HG02943 (cell line): ENCODE data around the gene ZNF224.
"Not testable (repeated sequence)": the region's sequence is repeated elsewhere in the genome, so short reads cannot be mapped to it uniquely, and the experiment has no call there.

Experiments
- ATAC-seq: cut with Tn5 transposase; IDR thresholded peaks from one replicate; pipeline ENCODE4 v1.9.1; 2021; ENCODE audit warnings: mild to moderate bottlenecking, low read depth, moderate library complexity; ENCODE audit not compliant: unreplicated experiment

Gene ZNF224

DNA sequence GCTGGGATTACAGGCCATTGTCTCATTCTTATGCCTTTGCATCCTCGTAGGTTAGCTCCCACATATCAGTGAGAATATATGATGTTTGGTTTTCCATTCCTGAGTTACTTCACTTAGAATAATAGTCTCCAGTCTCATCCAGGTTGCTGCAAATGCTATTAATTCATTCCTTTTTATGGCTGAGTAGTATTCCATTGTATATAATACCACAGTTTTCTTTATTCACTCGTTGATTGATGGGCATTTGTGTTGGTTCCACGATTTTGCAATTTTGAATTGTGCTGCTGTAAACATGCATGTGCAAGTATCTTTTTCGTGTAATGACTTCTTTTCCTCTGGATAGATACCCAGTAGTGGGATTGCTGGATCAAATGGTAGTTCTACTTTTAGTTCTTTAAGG, 27.0 kb downstream of the ZNF224 start:
- ATAC-seq = not testable (repeated sequence)

DNA sequence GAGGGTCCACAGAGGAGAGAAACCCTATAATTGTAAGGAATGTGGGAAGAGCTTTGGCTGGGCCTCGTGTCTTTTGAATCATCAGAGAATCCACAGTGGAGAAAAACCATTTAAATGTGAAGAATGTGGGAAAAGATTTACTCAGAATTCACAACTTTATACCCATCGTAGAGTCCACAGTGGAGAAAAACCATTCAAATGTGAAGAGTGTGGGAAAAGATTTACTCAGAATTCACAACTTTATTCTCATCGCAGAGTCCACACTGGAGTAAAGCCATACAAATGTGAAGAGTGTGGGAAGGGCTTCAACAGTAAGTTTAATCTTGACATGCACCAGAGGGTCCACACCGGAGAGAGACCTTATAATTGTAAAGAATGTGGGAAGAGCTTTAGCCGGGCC, 37.8 kb downstream of the ZNF224 start:
- ATAC-seq = no peak

DNA sequence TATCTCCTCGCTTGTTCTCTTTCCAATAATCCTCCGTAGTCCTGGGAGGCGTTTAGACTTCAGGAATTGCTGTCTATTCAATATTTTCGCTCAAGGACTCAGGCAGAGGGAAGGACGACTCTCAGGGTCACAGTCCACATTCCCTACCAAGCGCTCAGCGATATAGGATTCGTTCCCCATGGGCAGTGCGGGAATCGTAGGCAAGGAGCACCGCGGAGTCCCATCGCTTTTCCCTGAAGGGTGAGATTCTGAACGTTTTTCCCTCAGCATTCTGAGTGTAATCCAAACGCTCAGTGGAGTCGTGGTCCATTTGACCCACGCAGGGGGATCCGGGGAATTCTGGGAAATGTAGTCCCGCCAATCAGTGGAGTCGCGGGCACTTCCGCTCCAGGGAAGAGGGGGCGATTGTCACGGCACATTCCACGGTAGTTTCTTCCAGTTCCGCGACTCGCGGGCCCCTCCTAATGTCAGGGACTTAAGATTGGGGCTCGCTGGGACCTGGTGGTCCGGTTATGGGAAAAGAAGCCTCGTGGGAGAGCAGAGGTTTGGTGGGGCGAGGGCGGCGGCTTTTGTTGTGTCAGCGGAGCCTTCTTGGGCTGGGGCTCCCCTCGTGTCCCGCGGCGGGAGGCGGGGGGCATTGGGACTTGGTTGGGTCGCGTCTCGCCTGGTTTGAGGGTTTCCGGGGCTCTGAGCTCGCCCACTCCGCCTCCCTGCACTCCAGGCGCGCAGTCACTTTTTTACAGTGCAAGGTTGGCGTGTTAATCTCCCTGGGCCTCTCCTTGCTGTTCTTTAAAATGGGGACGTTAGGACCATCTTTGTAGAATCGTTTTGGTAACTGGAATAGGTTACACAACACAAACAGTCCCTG, 47.3 kb downstream of the ZNF224 start, which contains the start of gene ZNF234:
Gene ZNF234, plus strand, starts transcription at position 364 of the 868 bp plus-strand sequence. CDS start 3,079 bp downstream, outside the sequence.
- ATAC-seq = no peak

DNA sequence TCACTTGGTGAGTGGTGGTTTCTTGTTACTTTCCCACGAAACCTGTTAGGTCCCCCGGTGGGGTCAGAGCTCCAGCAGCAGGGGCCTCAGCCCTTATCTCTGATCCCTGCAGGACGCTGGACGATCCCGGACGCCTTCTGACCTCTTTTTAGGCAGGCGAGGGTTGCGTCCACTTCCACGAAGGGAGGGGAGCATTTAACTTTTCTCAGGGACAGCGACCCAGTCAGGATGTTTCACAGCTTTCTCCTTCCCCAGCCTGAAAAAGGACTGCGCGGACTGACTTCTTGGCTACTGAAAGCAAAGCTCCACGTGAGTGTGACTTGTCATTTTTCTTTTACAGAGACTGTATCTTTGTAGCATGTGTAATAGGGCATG, 47.9 kb downstream of the ZNF224 start:
- no peak for ATAC-seq

DNA sequence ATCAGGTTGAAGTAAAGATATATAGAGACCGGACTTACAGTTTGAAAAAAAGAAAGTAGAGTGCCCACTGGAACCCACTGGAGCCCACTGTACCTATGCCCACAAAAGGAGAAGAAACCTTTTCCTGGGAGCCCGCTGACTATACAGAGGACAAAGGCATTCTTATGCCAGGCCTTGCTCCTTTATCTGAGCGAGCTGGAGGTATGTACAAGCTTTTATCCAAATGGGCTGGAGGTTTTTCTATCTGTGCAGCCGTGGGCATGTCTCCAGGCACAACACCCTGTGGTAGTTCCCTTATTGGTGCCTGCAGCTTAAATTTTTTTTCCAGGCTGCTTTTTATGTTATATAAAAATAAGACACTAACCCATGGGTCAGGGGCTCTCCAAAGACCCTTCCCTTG, 55.6 kb downstream of the ZNF224 start:
- no peak for ATAC-seq

DNA sequence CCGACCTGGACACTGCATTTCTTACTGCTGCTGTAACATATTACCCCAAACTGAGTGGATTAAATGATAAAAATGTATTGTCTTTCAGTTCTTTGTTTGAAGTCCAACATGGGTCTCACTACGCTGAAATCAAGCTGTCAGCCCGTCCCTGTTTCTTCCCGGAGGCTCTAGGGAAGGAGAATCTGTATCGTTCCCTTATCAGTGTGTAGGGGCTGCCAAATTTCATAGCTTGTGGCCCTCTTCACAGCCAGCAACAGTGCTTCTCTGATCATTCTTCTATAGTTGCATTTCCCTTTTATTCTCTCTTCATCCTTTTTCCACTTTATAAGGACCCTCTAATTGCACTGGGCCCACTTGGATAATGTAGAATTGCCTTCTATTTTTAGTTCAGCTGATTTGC, 57.3 kb downstream of the ZNF224 start:
- no peak for ATAC-seq

DNA sequence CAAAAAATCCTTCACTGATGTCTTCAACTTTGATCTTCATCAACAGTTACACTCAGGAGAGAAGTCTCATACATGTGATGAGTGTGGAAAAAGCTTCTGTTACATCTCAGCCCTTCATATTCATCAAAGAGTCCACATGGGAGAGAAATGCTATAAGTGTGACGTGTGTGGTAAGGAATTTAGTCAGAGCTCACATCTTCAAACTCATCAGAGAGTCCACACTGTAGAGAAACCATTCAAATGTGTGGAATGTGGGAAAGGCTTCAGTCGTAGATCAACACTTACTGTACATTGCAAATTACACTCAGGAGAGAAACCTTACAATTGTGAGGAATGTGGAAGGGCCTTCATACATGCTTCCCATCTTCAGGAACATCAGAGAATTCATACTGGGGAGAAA, 62.3 kb downstream of the ZNF224 start:
- no peak for ATAC-seq
